ES-I3 (cell line): ENCODE measurements around the gene SPA17.

ENCODE experiments used
- H3K36me3 ChIP-seq: 2 replicates; pipeline ENCODE4 v1.6.1; 2013; ENCODE audit warnings: mild to moderate bottlenecking, low read length, control low read depth, moderate library complexity; ENCODE audit not compliant: insufficient read depth
- H3K4me1 ChIP-seq: 2 replicates; pipeline ENCODE4 v1.6.1; 2013; ENCODE audit warnings: mild to moderate bottlenecking, control low read depth, low read length; ENCODE audit not compliant: insufficient read depth
- H3K9ac ChIP-seq: 2 replicates; pipeline ENCODE4 v1.6.1; 2013; ENCODE audit warnings: low read depth, mild to moderate bottlenecking, low read length, moderate library complexity
- H3K9me3 ChIP-seq: 2 replicates; pipeline ENCODE4 v1.6.1; 2013; ENCODE audit warnings: mild to moderate bottlenecking, low read length, moderate library complexity; ENCODE audit not compliant: control insufficient read depth, insufficient read depth

The SPA17 gene

GRCh38 chr11:124676386-124676785 lies 2.7 kb downstream of the SPA17 start:
- Histone ChIP-seq H3K9me3 (no peaks in the 10 kb centered on the region; the same call in 1 of the 2 replicates), H3K4me1 (no peaks in the 10 kb centered on the region), H3K36me3 (no peaks in the 10 kb centered on the region), H3K9ac (no peak overlapping the region)

- Histone ChIP-seq H3K9me3 (peaks cover 2% of the 10 kb centered on the region), H3K4me1 (no peaks in the 10 kb centered on the region), H3K36me3 (no peaks in the 10 kb centered on the region), H3K9ac (no peak overlapping the region)
These were observed 4.7 kb downstream of the SPA17 start for GRCh38 chr11:124678416-124678815.

DNA sequence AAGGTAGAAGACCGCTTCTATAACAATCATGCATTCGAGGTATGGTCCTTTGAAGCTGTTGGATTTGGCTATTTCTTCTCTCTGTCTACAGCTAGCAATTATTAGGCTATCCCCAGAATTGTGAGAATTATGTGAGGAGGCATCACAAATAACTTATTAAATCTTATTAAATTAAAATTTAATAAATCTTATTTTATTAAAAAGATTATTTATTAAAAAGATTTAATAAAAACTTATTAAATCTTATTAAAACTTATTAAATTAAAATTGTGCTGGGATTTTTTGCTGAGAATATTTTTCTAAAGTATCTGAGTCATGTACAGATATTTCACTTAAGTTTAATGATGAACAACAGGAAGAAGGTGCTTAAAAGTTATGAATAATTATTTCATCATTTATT lies 7.7 kb downstream of the SPA17 start:
- Histone ChIP-seq H3K36me3 (no peaks in the 10 kb centered on the region), H3K4me1 (no peaks in the 10 kb centered on the region), H3K9me3 (peaks cover 2% of the 10 kb centered on the region), H3K9ac (no peak overlapping the region)

- Histone ChIP-seq H3K9ac (no peak overlapping the region), H3K4me1 (no peaks in the 10 kb centered on the region), H3K9me3 (peaks cover 2% of the 10 kb centered on the region), H3K36me3 (no peaks in the 10 kb centered on the region)
These were observed 8.7 kb downstream of the SPA17 start for GRCh38 chr11:124682443-124682842.

DNA sequence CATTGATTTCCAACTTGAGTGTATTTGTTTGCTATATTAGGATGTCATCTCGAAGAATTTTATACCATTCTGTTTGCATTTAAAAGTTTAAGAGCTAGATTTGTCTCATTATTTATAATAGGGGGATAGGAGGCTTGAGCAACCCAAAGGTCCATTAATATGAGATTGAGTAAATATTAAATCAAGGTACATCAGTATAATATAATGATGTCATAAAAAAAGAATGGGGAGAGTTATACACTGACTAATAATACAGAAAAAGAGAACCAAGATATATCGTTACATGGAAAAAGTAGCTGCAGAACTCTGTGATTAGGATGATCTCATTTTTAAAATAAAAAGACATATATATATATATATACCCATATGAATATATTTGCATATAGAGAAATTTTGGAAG lies 19.4 kb downstream of the SPA17 start:
- Histone ChIP-seq H3K9me3 (no peaks in the 10 kb centered on the region), H3K36me3 (no peaks in the 10 kb centered on the region), H3K9ac (no peak overlapping the region), H3K4me1 (no peaks in the 10 kb centered on the region)

GRCh38 chr11:124699547-124699946 lies 25.8 kb downstream of the SPA17 start:
- Histone ChIP-seq H3K4me1 (no peaks in the 10 kb centered on the region), H3K9ac (no peak overlapping the region), H3K36me3 (no peaks in the 10 kb centered on the region), H3K9me3 (peaks cover 2% of the 10 kb centered on the region; the same call in 1 of the 2 replicates)

- Histone ChIP-seq H3K4me1 (no peaks in the 10 kb centered on the region), H3K9ac (no peak overlapping the region), H3K9me3 (peaks cover 2% of the 10 kb centered on the region; the same call in 1 of the 2 replicates), H3K36me3 (no peaks in the 10 kb centered on the region)
These were observed 26.3 kb downstream of the SPA17 start for GRCh38 chr11:124700028-124700427.

GRCh38 chr11:124707829-124708228 lies 34.1 kb downstream of the SPA17 start:
- H3K9me3 ChIP-seq: no peaks in the 10 kb centered on the region; the same call in 1 of the 2 replicates
- no peaks in the 10 kb centered on the region for H3K4me1 ChIP-seq
- no peaks in the 10 kb centered on the region for H3K36me3 ChIP-seq
- no peak overlapping the region for H3K9ac ChIP-seq

- H3K9ac ChIP-seq: no peak overlapping the region
- no peaks in the 10 kb centered on the region for H3K9me3 ChIP-seq
- H3K4me1 ChIP-seq: peaks cover 6% of the 10 kb centered on the region; the same call in 1 of the 2 replicates
- no peaks in the 10 kb centered on the region for H3K36me3 ChIP-seq
These were observed 38.7 kb downstream of the SPA17 start for GRCh38 chr11:124712392-124712791.

DNA sequence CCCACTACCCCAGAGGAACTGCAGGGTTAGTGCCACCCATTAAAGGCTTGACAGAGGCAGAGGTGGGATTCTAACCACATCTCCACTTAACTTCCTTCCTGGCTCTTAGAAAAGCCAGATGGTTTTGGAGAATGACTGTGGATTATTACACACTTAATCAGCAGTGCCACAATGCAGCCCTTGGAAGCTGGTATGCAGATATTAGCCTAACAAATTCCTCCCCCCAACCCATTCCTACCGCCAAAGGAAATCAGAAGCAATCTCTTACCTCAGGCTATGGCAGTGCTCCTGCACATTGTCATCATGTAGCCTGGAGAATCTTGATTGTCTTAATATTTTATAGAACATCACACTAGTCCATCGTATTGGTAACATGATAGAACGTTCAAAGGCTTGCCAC lies 42.9 kb downstream of the SPA17 start:
- no peaks in the 10 kb centered on the region for H3K36me3 ChIP-seq
- peaks cover 8% of the 10 kb centered on the region; the same call in 1 of the 2 replicates for H3K4me1 ChIP-seq
- H3K9ac ChIP-seq: no peak overlapping the region
- no peaks in the 10 kb centered on the region for H3K9me3 ChIP-seq

GRCh38 chr11:124717421-124717785 lies 43.7 kb downstream of the SPA17 start:
- H3K9ac ChIP-seq: peak overlapping the region; percentile 55; the same call in 1 of the 2 replicates
- H3K36me3 ChIP-seq: no peaks in the 10 kb centered on the region
- peaks cover 8% of the 10 kb centered on the region; the same call in 1 of the 2 replicates for H3K4me1 ChIP-seq
- H3K9me3 ChIP-seq: no peaks in the 10 kb centered on the region

- Histone ChIP-seq H3K4me1 (peaks cover 8% of the 10 kb centered on the region; the same call in 1 of the 2 replicates), H3K9ac (peak overlapping the region; percentile 55; the same call in 1 of the 2 replicates), H3K9me3 (no peaks in the 10 kb centered on the region)
These were observed 44.3 kb downstream of the SPA17 start for GRCh38 chr11:124717786-124718651.

DNA sequence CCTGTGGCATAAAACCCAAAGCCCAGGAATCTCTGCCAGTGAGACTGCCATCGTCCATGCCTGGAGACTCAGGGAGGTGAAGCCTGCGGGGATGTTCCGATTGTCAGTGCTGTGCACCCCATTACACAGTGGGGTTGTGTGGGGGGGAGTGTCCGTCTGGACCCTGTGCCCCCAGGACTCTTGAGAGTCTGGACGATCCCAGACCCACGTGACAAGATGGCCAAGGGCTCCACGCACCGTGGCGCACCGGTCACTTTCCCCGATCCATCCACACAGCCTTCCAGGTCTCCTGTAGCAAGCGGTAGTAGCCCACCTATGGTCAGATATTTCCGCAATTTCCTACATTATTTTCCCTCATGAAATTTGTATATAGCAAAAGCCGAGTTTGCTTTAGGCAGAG lies 45.1 kb downstream of the SPA17 start:
- H3K9me3 ChIP-seq: no peaks in the 10 kb centered on the region
- H3K4me1 ChIP-seq: peaks cover 8% of the 10 kb centered on the region; the same call in 1 of the 2 replicates
- H3K36me3 ChIP-seq: no peaks in the 10 kb centered on the region
- H3K9ac ChIP-seq: peak overlapping the region; percentile 55; the same call in 1 of the 2 replicates

More at GRCh38 chr11:124717786-124718651, 44.3 kb downstream of the SPA17 start:
- no peaks in the 10 kb centered on the region for H3K36me3 ChIP-seq

DNA sequence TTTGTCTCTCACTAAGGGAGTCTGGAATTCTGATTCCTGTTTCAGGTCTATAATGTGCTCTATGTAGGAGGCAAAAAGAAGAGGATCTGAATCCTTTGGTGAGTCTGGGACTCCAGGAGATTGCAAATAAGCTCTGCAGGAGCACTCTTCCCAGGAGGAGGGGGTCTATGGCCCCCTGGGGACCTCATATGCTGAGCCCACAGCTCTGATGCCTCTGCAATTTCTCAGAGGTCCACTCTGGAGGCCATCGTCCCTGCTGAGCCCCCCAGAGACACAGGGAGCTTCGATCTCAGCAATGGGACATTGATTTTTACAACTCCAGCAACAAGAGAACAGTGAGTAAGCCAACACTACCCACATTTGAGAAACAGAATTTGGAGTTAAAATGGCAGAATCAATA lies 45.8 kb downstream of the SPA17 start:
- no peaks in the 10 kb centered on the region for H3K36me3 ChIP-seq
- no peaks in the 10 kb centered on the region for H3K9me3 ChIP-seq
- H3K9ac ChIP-seq: no peak overlapping the region
- H3K4me1 ChIP-seq: peaks cover 8% of the 10 kb centered on the region; the same call in 1 of the 2 replicates

DNA sequence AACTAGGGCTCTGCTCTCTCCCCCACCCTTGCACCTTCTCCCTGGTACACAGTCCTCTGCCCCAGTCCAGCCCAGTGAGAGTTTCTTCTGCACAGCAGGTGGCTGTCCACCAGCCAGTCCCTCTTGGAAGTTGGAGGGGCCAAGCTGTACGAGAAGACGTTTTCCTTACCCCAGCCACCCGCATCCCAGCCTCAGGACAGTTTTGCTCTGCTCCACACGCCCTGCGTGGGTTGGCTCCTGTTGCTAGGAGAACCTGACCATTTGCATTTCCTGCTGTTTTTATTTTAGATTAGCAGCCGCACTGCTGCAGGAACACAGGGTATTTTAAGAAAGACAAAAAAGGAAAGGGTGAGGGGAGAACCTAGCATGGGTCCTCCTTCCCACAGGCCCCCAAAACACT lies 48.5 kb downstream of the SPA17 start:
- Histone ChIP-seq H3K9ac (no peak overlapping the region), H3K9me3 (no peaks in the 10 kb centered on the region), H3K4me1 (peaks cover 22% of the 10 kb centered on the region), H3K36me3 (no peaks in the 10 kb centered on the region)
